ENCODE data around the gene HCFC1R1.

Gene HCFC1R1

GRCh38 chr16:3032624-3033023 is 8.9 kb upstream of the HCFC1R1 start:
- no peak for DNase-seq

GRCh38 chr16:3030222-3031212 is 6.8 kb upstream of the HCFC1R1 start:
- DNase-seq: no peak

- DNase-seq: no peak
These were observed 5.9 kb upstream of the HCFC1R1 start for GRCh38 chr16:3029491-3030221.

GRCh38 chr16:3028716-3029319 is 5.1 kb upstream of the HCFC1R1 start:
- DNase-seq: no peak

- peak; percentile 69 for DNase-seq
These were observed 4.4 kb upstream of the HCFC1R1 start for GRCh38 chr16:3027983-3028715.

- DNase-seq: no peak
These were observed 3.7 kb upstream of the HCFC1R1 start for GRCh38 chr16:3027489-3027795.

GRCh38 chr16:3026609-3027488 is 3.1 kb upstream of the HCFC1R1 start:
- no peak for DNase-seq

GRCh38 chr16:3026003-3026378 is 2.2 kb upstream of the HCFC1R1 start:
- DNase-seq: no peak

- DNase-seq: no peak
These were observed 1.6 kb upstream of the HCFC1R1 start for GRCh38 chr16:3025032-3026002.

GRCh38 chr16:3023415-3023668 is 400 bp downstream of the HCFC1R1 start:
- no peak for DNase-seq

- DNase-seq: no peak
These were observed 893 bp downstream of the HCFC1R1 start for GRCh38 chr16:3022684-3023414.

GRCh38 chr16:3022208-3022683 is 1.5 kb downstream of the HCFC1R1 start:
- peak; percentile 31 for DNase-seq

GRCh38 chr16:3021449-3022207 is 2.1 kb downstream of the HCFC1R1 start:
- peak; percentile 58 for DNase-seq

GRCh38 chr16:3020604-3021448 is 2.9 kb downstream of the HCFC1R1 start:
- no peak for DNase-seq

- peak; percentile 25 for DNase-seq
These were observed 3.5 kb downstream of the HCFC1R1 start, which contains the start of gene TNFRSF12A for GRCh38 chr16:3020247-3020603. TSS of gene TNFRSF12A (plus strand) at chr16:3020368. CDS start at chr16:3020398, 30 bp downstream.

GRCh38 chr16:3019594-3020246 is 4.0 kb downstream of the HCFC1R1 start:
- DNase-seq: no peak

- no peak for DNase-seq
These were observed 5.8 kb downstream of the HCFC1R1 start, which contains the start of gene CLDN6 for GRCh38 chr16:3017794-3018506. TSS of gene CLDN6 (minus strand) at chr16:3018183. CDS start at chr16:3016021, 2,162 bp downstream.

All from DMS 273 treated with DMSO at 0.1 percent for 48 hours (cell line).